Naive B cell (primary cell): ENCODE measurements around the gene SNAPC2. TPM values are rescaled to one million over a fixed set of nuclear protein-coding genes. Genes with fewer than 3 reads are reported as not detected.
"Not testable (repeated sequence)": the region's sequence is repeated elsewhere in the genome, so short reads cannot be mapped to it uniquely, and the experiment has no call there.

ENCODE experiments used
- ATAC-seq, 2 donors: fragments of 150-1000 bp; cut with Tn5 transposase; 2 replicates each; pipeline ENCODE4 v1.10.0; 2021; ENCODE audit warnings: low read depth in 2 of 2, mild to moderate bottlenecking in 2 of 2, moderate library complexity in 2 of 2
- DNase-seq: peaks from one replicate; pipeline ENCODE4 v3.0.0; 2022
- H3K27ac Mint-ChIP-seq, 6 donors: one replicate each; pipeline ENCODE4 v1.8.0; 2020 to 2022; ENCODE audit warnings: mild to moderate bottlenecking in 6 of 6, mixed read lengths in 6 of 6, moderate library complexity in 5 of 6, inconsistent platforms in 2 of 6
- H3K27me3 Mint-ChIP-seq, 3 donors: one replicate each; pipeline ENCODE4 v1.8.0; 2021 to 2022; ENCODE audit warnings: mixed read lengths in 3 of 3, mild to moderate bottlenecking in 1 of 3
- H3K36me3 Mint-ChIP-seq, 2 donors: one replicate each; pipeline ENCODE4 v1.8.0; 2020 to 2022; ENCODE audit warnings: mixed read lengths in 2 of 2, inconsistent platforms in 1 of 2, mild to moderate bottlenecking in 1 of 2
- H3K4me1 Mint-ChIP-seq, 3 donors: one replicate each; pipeline ENCODE4 v1.8.0; 2020 to 2022; ENCODE audit warnings: mixed read lengths in 3 of 3, inconsistent platforms in 1 of 3, mild to moderate bottlenecking in 1 of 3, moderate library complexity in 1 of 3
- H3K4me3 Mint-ChIP-seq, 8 donors: one replicate each; pipeline ENCODE4 v1.8.0; 2020 to 2022; ENCODE audit warnings: mild to moderate bottlenecking in 8 of 8, mixed read lengths in 8 of 8, moderate library complexity in 8 of 8, inconsistent platforms in 2 of 8
- H3K9me3 Mint-ChIP-seq, 7 donors: one replicate each; pipeline ENCODE4 v1.8.0; 2020 to 2022; ENCODE audit warnings: mixed read lengths in 7 of 7, mild to moderate bottlenecking in 5 of 7, inconsistent platforms in 2 of 7, moderate library complexity in 1 of 7
- polyA plus RNA-seq, 6 donors: library from polyadenylated mRNA; unstranded; fragments of 300-500 nt; fragmentation: Illumina TruSeq; gene quantifications; one replicate each; pipeline ENCODE4 v1.2.3, GENCODE V29; 2021; ENCODE audit warnings: low read depth in 6 of 6

Gene SNAPC2
- polyA plus RNA-seq, 6 donors from 2014 or later, result 1.5 to 20.2 (median 14.7) TPM

DNA sequence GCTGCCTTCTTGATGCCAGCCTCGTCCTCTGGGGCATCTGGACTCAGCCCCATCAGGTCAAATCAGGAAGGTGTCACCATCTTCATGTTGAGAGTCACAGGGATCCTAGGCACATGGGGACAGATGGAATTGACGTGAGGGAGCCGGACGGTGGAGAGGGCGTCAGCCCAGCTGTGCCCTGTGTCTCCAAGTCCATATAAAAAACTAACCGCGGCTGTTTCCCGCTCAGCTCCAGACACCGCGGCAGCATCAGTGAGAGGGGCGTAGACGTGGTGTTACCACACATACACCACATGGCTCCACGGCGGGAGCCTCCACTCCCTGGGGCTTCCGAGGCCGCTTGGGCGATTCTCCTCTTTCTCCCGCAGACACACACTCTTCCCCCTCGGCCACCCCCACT, 40.3 kb upstream of the SNAPC2 start:
- peaks cover 0 to 6% (median 0%) of the 10 kb centered on the region in 7 donors for H3K9me3 Mint-ChIP-seq
- DNase-seq (no peak), ATAC-seq (no peak)
- peak overlapping the region in 1 of 6 donors; percentile 24 for H3K27ac Mint-ChIP-seq
- no peak overlapping the region for H3K4me3 Mint-ChIP-seq
- peaks cover 0 to 4% (median 0%) of the 10 kb centered on the region in 3 donors for H3K4me1 Mint-ChIP-seq
- H3K36me3 Mint-ChIP-seq, result no peaks in the 10 kb centered on the region
- H3K27me3 Mint-ChIP-seq, result peaks cover 9 to 30% (median 14%) of the 10 kb centered on the region in 3 donors

DNA sequence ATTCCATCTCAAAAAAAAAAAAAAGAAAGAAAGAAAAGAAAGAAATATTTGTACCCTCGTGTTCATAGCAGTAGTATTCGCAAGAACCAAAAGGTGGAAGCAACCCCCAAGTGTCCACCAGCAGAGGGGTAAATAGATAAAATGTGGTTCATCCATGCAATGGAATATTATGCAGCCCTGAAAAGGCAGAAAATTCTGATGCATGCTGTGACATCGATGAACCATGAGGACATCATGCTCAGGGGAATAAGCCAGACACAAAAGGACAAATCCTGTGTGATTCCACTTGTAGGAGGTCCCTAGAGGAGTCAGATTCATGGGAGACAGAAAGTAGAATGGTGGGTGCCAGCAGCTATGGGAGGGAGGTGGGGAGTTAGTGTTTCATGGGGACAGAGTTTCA, 38.2 kb upstream of the SNAPC2 start:
- no peak for ATAC-seq
- Mint-ChIP-seq H3K4me1 (peaks cover 0 to 4% (median 0%) of the 10 kb centered on the region in 3 donors), H3K9me3 (peaks cover 0 to 6% (median 0%) of the 10 kb centered on the region in 7 donors), H3K27ac (no peak overlapping the region), H3K36me3 (no peaks in the 10 kb centered on the region), H3K27me3 (peaks cover 0 to 24% (median 6%) of the 10 kb centered on the region in 3 donors), H3K4me3 (no peak overlapping the region)
- DNase-seq, result no peak

DNA sequence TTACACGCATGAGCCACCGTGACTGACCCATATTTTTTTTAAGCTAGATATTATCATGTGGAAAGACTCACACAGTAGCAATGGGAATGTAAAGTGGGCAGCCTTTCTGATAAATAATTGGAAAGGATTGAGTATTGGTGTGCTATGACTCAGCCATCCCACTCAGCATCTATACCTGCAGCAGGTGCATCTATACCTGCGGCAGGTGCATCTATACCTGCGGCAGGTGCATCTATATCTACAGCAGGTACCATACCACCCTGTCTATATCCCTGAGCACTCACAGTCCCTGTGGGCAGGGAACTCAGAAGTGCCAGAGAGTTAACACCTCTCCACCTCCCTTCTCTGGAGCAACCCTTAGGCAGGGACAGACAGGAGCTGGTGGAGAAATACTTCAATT, 37.0 kb upstream of the SNAPC2 start:
- no peak overlapping the region for H3K27ac Mint-ChIP-seq
- no peaks in the 10 kb centered on the region for H3K36me3 Mint-ChIP-seq
- ATAC-seq, result no peak
- H3K9me3 Mint-ChIP-seq, result peaks cover 0 to 6% (median 0%) of the 10 kb centered on the region in 7 donors
- H3K4me3 Mint-ChIP-seq, result no peak overlapping the region
- peaks cover 0 to 27% (median 0%) of the 10 kb centered on the region in 3 donors for H3K27me3 Mint-ChIP-seq
- peaks cover 0 to 4% (median 0%) of the 10 kb centered on the region in 3 donors for H3K4me1 Mint-ChIP-seq
- no peak for DNase-seq

DNA sequence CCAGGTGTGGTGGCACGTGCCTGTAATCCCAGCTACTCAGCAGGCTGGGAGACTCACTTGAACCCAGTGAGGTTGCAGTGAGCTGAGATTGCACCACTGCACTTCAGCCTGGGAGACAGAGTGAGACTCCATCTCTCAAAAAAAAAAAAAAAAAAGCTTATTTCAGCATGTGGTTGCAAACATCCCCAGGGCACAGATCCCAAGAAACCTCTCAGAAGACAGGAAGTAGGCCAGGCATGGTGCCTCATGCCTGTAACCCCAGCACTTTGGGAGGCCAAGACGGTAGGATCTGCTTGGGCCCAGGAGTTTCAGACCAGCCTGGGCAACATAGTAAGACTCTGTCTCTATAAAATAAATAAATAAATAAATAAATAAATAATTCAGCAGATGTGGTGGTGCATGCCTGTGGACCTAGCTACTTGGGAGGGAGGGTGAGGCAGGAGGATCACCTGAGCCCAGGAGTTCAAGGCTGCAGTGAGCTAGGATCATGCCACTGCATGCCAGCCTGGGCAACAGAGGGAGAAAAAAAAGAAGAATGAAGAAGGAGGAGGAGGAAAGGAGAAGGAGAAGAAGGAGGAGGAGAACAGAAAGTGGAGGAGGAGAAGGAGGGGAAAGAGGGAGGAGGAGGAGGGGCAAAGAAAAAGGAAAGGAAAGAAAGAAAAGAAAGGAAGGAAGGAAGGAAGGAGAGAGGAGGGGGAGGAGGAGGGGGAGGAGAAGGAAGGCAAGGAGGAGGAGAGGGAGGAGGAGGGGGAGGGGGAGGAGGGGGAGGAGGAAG, 36.2 kb upstream of the SNAPC2 start:
- Mint-ChIP-seq H3K9me3 (peaks cover 0 to 6% (median 0%) of the 10 kb centered on the region in 7 donors), H3K4me1 (peaks cover 0 to 4% (median 0%) of the 10 kb centered on the region in 3 donors), H3K27ac (no peak overlapping the region), H3K27me3 (peaks cover 3 to 31% (median 4%) of the 10 kb centered on the region in 3 donors), H3K36me3 (no peaks in the 10 kb centered on the region), H3K4me3 (no peak overlapping the region)
- DNase-seq, result no peak
- ATAC-seq, result no peak

DNA sequence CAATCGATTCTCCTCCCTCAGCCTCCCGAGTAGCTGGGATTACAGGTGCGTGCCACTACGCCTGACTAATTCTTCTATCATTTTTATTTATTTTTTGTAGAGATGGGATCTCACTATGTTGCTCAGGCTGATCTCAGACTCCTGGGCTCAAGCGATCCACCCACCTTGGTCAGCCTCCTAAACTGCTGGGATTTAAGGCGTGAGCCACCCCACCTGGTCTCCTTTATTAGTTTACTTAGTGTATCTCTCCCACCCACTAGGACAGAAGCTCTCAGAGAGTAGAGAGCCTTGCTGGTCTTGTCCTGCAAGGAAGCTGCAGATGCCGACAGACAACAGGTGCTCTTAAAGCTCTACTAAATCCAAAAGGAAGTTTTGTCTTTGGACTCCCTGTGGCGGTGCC, 34.3 kb upstream of the SNAPC2 start:
- ATAC-seq (no peak), DNase-seq (no peak)
- H3K36me3 Mint-ChIP-seq, result no peaks in the 10 kb centered on the region
- H3K4me3 Mint-ChIP-seq, result no peak overlapping the region
- H3K27me3 Mint-ChIP-seq, result peaks cover 5 to 31% (median 10%) of the 10 kb centered on the region in 3 donors
- H3K4me1 Mint-ChIP-seq, result peaks cover 0 to 4% (median 0%) of the 10 kb centered on the region in 3 donors
- peak overlapping the region in 2 of 6 donors; percentile 62 to 63 for H3K27ac Mint-ChIP-seq
- peaks cover 0 to 6% (median 0%) of the 10 kb centered on the region in 7 donors for H3K9me3 Mint-ChIP-seq

DNA sequence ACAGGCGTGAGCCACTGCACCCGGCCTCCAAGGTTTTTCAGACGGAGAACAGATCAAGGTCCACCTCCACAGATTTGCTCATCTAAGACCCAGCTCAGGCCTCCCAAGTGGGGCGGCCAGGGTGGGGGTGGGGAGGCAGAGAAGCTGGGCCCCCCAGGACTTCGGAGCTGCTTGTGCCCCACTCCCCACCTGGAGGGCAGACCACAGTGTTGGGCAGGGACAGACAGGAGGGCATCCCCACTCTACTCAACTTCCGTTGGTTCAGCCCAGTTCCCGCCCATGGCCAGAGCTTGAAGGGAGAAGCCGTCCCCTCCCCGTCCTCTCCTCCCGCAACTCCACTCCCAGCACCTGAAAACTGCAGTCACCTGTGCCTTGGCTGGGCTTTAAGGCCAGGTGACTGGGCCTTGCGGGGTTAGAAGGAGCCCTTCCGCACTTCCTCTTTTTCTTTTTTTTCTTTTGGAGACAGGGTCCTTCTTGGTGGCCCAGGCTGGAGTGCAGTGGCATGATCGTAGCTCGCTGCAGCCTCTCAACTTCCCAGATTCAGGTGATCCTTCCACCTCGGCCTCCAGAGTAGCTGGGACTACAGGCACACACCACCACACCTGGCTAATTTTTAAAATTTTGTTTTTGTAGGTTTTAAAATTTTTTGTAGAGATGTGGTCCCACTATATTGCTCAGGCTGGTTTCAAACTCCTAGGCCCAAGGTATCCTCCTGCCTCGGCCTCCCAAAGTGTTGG, 32.6 kb upstream of the SNAPC2 start:
- ATAC-seq (no peak), DNase-seq (no peak)
- Mint-ChIP-seq H3K27me3 (peaks cover 13 to 39% (median 14%) of the 10 kb centered on the region in 3 donors), H3K27ac (peak overlapping the region in 1 of 6 donors; percentile 72), H3K36me3 (no peaks in the 10 kb centered on the region), H3K9me3 (no peaks in the 10 kb centered on the region), H3K4me3 (no peak overlapping the region), H3K4me1 (peaks cover 0 to 4% (median 0%) of the 10 kb centered on the region in 3 donors)

DNA sequence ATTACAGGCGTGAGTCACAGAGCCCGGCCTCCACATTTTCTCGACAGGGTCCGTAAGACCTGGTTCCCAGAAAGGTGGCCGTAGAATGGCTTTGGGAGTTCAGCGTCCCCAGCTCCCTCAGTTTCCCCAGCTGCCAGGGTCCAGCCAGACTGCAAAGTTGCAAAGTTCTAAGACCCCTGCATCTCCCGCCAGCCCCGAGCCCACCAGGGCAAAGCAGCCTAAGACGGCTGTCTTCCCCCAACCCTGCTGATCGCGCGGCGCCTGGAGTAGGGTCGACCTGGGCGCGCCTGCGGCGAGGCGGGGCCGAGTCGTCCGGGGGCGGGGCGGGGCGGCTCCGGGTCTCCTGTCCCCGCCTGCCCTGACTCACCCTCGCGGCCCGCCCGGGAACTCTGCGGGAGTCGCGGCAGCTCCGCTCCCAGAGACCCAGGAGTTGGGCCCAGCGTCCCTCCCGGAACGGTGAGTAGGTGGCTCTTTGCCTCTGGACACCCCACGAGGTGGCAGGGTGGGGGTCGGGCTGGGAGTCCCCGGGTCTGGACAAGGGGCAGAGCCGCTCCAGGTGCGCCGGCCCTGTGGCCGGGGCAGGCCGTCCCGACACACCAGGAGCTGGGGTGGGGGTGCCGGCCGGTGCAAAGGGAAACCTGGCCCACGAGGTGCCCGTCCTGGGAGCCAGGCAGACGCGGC, 31.9 kb upstream of the SNAPC2 start, which contains the start of gene LRRC8E:
Gene LRRC8E (plus strand): TSS at position 366 of the 681 bp plus-strand sequence. CDS start 7,094 bp downstream, outside the sequence.
- peak; percentile 46 to 48 for ATAC-seq
- H3K27ac Mint-ChIP-seq, result peak within 1 kb of the TSS in 1 of 6 donors; percentile 72
- H3K9me3 Mint-ChIP-seq, result no peaks in the 10 kb centered on the region
- DNase-seq, result no peak
- H3K27me3 Mint-ChIP-seq, result peaks cover 13 to 39% (median 14%) of the 10 kb centered on the region in 3 donors
- no peaks in the 10 kb centered on the region for H3K36me3 Mint-ChIP-seq
- peak within 1 kb of the TSS in 1 of 8 donors; percentile 61 for H3K4me3 Mint-ChIP-seq
- H3K4me1 Mint-ChIP-seq, result peaks cover 0 to 4% (median 0%) of the 10 kb centered on the region in 3 donors

DNA sequence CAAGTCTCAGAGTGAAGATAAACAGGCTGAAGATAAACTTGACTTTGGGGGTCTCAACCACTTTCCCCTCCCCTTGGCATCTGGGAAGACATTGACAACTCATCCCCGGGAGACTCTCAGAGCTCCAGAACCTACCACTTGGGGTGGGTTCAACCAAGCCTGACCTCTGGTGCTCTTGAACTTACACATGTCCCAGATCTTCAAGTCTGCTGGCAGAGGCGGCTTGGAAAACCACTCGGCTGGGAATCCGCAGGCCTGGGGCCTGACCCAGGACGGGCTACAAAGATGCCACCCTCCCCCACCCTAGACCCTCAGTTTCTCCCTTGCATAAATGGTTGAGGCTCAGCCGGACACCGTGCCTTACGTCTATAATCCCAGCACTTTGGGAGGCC, 31.3 kb upstream of the SNAPC2 start:
- no peak overlapping the region for H3K27ac Mint-ChIP-seq
- H3K4me3 Mint-ChIP-seq, result peak overlapping the region in 1 of 8 donors; percentile 61
- DNase-seq (no peak), ATAC-seq (no peak)
- H3K4me1 Mint-ChIP-seq, result peaks cover 0 to 4% (median 0%) of the 10 kb centered on the region in 3 donors
- H3K27me3 Mint-ChIP-seq, result peaks cover 14 to 39% (median 14%) of the 10 kb centered on the region in 3 donors
- H3K9me3 Mint-ChIP-seq, result no peaks in the 10 kb centered on the region
- H3K36me3 Mint-ChIP-seq, result no peaks in the 10 kb centered on the region

DNA sequence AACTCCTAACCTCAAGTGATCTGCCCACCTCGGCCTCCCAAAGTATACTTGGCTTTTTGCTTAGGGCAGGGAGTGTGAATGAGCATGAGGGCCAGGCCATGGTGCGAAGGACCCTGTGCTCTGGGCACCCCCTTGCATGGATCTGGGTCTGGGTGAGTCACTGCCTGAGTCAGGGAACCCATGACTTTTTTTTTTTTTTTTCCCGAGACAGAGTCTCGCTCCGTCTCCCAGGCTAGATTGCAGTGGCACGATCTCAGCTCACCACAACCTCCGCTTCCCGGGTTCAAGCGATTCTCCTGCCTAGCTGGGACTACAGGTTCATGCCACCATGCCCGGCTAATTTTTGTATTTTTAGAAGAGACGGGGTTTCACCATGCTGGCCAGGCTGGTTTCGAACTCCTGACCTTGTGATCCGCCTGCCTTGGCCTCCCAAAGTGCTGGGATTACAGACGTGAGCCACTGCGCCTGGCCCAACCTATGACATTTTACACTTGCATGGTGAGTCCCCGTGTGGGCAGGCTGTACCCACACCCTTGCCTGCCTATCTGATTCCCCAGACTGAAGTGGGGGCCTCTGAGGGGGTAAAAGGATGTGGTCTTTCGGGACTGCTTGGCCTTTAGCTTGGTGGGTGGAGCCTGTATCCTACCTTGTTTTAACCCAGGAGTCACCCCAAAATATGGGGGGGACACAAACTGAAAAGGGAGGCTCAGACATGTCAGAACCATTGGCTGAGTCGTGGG, 26.6 kb upstream of the SNAPC2 start:
- not testable (repeated sequence) for H3K4me1 Mint-ChIP-seq, H3K36me3 Mint-ChIP-seq, H3K9me3 Mint-ChIP-seq, ATAC-seq, H3K4me3 Mint-ChIP-seq, H3K27ac Mint-ChIP-seq, DNase-seq
- peaks cover 22 to 43% (median 40%) of the 10 kb centered on the region in 3 donors for H3K27me3 Mint-ChIP-seq

DNA sequence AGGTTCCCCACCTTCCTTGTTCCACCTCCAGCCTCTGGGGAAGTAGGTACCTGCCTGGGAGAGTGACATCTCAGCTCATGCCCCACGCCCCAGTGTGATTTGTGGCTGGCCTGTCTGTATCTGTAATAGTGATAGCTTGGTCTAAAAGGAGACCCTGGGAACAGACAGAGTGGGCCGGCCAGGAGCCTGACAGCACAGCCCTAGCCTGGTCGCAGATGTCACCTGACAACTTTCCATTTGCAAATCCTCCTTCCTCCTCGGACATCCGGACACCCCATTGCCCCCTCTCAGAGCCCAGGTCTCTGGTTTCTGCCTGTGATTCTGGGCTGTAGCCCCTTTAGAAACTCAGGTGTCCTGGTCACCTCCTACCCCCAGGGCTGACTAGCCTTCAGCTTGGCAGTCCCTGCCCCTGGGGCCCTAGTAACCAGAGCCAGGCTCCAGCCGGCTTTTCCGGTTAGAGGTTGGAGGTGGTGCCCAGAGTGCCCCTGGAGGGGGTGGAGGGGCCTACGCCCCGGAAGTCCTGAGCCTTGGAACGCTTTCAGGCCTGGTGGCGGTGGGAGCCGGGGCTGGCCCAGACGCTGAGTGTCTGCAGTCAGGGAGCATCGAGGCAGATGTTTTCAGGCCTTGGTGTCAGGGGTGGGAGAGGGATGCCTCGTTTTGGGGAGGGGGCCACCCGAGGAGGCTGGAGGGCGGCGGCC, 25.4 kb upstream of the SNAPC2 start:
- no peak for ATAC-seq
- no peak overlapping the region for H3K27ac Mint-ChIP-seq
- H3K4me1 Mint-ChIP-seq, result no peaks in the 10 kb centered on the region
- no peaks in the 10 kb centered on the region for H3K36me3 Mint-ChIP-seq
- peaks cover 16 to 35% (median 34%) of the 10 kb centered on the region in 3 donors for H3K27me3 Mint-ChIP-seq
- no peak for DNase-seq
- no peak overlapping the region for H3K4me3 Mint-ChIP-seq
- H3K9me3 Mint-ChIP-seq, result no peaks in the 10 kb centered on the region

DNA sequence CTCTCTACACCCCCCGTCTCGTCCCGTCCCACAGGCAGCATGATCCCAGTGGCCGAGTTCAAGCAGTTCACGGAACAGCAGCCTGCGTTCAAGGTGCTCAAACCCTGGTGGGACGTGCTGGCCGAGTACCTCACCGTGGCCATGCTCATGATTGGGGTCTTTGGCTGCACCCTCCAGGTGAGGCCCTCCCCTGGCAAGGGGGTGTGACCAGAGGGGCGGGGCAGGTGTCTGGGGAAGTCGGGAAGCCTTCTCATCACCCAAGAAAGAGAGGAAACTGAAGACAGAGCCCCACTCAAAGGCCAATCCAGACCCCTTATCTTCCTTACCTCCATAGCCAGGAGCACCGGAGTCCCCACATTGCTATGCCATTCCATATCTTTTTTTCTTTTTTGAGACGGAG, 24.6 kb upstream of the SNAPC2 start:
- H3K36me3 Mint-ChIP-seq, result no peaks in the 10 kb centered on the region
- peaks cover 12 to 37% (median 35%) of the 10 kb centered on the region in 3 donors for H3K27me3 Mint-ChIP-seq
- no peaks in the 10 kb centered on the region for H3K4me1 Mint-ChIP-seq
- H3K4me3 Mint-ChIP-seq, result no peak overlapping the region
- H3K27ac Mint-ChIP-seq, result peak overlapping the region in 1 of 6 donors; percentile 14
- DNase-seq (no peak), ATAC-seq (no peak)
- H3K9me3 Mint-ChIP-seq, result no peaks in the 10 kb centered on the region

DNA sequence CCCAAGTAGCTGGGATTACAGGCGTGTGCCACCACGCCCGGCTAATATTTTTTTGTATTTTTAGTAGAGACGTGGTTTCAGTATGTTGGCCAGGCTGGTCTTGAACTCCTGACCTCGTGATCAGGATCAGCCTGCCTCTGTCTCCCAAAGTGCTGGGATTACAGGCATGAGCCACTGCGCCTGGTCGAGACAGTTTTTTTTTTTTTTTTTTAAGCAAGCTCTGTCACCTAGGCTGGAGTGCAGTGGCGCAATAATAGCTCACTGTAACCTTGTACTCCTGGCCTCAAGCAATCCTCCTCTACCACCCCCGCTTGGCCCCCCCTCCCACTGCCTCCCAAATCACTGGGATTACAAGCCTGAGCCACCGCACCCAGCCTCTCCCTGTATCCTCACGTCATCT, 22.8 kb upstream of the SNAPC2 start:
- DNase-seq (no peak), ATAC-seq (no peak)
- no peaks in the 10 kb centered on the region for H3K9me3 Mint-ChIP-seq
- H3K4me3 Mint-ChIP-seq, result no peak overlapping the region
- no peaks in the 10 kb centered on the region for H3K36me3 Mint-ChIP-seq
- peaks cover 8 to 30% (median 27%) of the 10 kb centered on the region in 3 donors for H3K27me3 Mint-ChIP-seq
- H3K4me1 Mint-ChIP-seq, result peaks cover 0 to 3% (median 0%) of the 10 kb centered on the region in 3 donors
- H3K27ac Mint-ChIP-seq, result peak overlapping the region in 1 of 6 donors; percentile 7
